K562 (cell line): ENCODE measurements around the gene KIAA0825. TPM values are rescaled to one million over a fixed set of nuclear protein-coding genes. Genes with fewer than 3 reads are reported as not detected.

Experiments
- CTCFL ChIP-seq: IDR thresholded peaks from 2 replicates; pipeline ENCODE4 v1.6.1; 2011; ENCODE audit warnings: borderline replicate concordance, low read depth, mild to moderate bottlenecking, moderate library complexity, low read length; ENCODE audit not compliant: insufficient read depth, poor library complexity, severe bottlenecking
- ELK1 ChIP-seq: sonication (generic); formaldehyde crosslinking; IDR thresholded peaks from 2 replicates; pipeline ENCODE4 v1.8.1; 2022; ENCODE audit warnings: missing genetic modification reagents
- FOXM1 ChIP-seq, 2 experiments: fragments of 450-650 bp in 1 of 2; sonication (generic) in 1 of 2; formaldehyde crosslinking in 1 of 2; IDR thresholded peaks; 2 replicates each; pipeline versions ENCODE4 v1.6.1 to v1.9.0; 2017 to 2022; ENCODE audit warnings: low read depth in 2 of 2, mild to moderate bottlenecking in 2 of 2, missing genetic modification reagents in 1 of 2, moderate library complexity in 1 of 2
- SP2 ChIP-seq: IDR thresholded peaks from 2 replicates; pipeline ENCODE4 v1.6.1; 2011; ENCODE audit warnings: mild to moderate bottlenecking, low read depth, low read length, moderate library complexity; ENCODE audit not compliant: poor library complexity, severe bottlenecking; ENCODE audit errors: extremely low read depth
- ZNF407 ChIP-seq: fragments of 450-650 bp; IDR thresholded peaks from 2 replicates; pipeline ENCODE4 v1.6.1; 2016; ENCODE audit warnings: low read depth
- ZNF655 ChIP-seq: fragments of 250-450 bp; sonication (Bioruptor Pico); IDR thresholded peaks from 2 replicates; pipeline ENCODE4 v1.5.0; 2021
- polyA plus RNA-seq, 8 experiments: library from polyadenylated mRNA; depleted of rRNA in 4 of 8; stranded (reverse) in 5 of 8; unstranded in 3 of 8; fragments of >200 nt; fragmentation: Nextera tagmentation in 2 of 8; fragmentation: Illumina TruSeq in 1 of 8; extraction: Ambion mirVana in 2 of 8; extraction: Trizol in 1 of 8; gene quantifications; 2 replicates each; pipeline versions ENCODE4 v1.2.1 to v1.2.3, GENCODE V29; 2011 to 2014; ENCODE audit warnings: inconsistent platforms in 1 of 8, missing spikeins in 1 of 8
- total RNA-seq, 7 experiments: library from RNA; depleted of rRNA in 6 of 7; stranded (reverse); fragments of >200 nt in 6 of 7; fragmentation: Illumina TruSeq in 2 of 7; extraction: Trizol in 2 of 7; gene quantifications; 2 replicates each; pipeline versions ENCODE4 v1.2.1 to v1.2.3, GENCODE V29; 2011 to 2021; ENCODE audit warnings: low replicate concordance in 1 of 7
- TF ChIP-seq, protein P1 (sequence below), 2 experiments: fragments of 450-650 bp in 1 of 2; sonication (generic) in 1 of 2; formaldehyde crosslinking; conservative IDR thresholded peaks; 2 replicates each; pipeline versions ENCODE4 v1.4.0 to v1.8.1; 2020 to 2022; ENCODE audit warnings: mild to moderate bottlenecking in 1 of 2, missing genetic modification reagents in 1 of 2
- TF ChIP-seq, protein P2 (sequence below): fragments of 450-650 bp; IDR thresholded peaks from 2 replicates; pipeline ENCODE4 v1.6.1; 2016
- TF ChIP-seq, protein P3 (sequence below): fragments of 200-800 bp; sonication (Bioruptor generic); IDR thresholded peaks from 2 replicates; pipeline ENCODE4 v1.6.1; 2017; ENCODE audit warnings: missing genetic modification characterization, missing compliant biosample characterization

Gene KIAA0825
- total and polyA plus RNA-seq, 9 of the 15 experiments (the other 6 are each of a cell fraction or from before 2014, with no cell fraction given) = 0.05 to 0.36 (median 0.16) TPM; not detected in 1

- 0 out of 2 replicates have a peak, but pooled peaks have one; percentile 25 for TF ChIP-seq FOXM1 (IDR thresholded peaks at IDR 0.05; ENCODE audit: low read depth)
- no peak for TF ChIP-seq FOXM1 (CRISPR knock-in tag; IDR thresholded peaks at IDR 0.05; ENCODE audit: low read depth)
- TF ChIP-seq, protein P1, sequence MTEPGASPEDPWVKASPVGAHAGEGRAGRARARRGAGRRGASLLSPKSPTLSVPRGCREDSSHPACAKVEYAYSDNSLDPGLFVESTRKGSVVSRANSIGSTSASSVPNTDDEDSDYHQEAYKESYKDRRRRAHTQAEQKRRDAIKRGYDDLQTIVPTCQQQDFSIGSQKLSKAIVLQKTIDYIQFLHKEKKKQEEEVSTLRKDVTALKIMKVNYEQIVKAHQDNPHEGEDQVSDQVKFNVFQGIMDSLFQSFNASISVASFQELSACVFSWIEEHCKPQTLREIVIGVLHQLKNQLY (CRISPR knock-in tag; conservative IDR thresholded peaks at IDR 0.05) = no peak
- no peak for TF ChIP-seq CTCFL
- no peak for TF ChIP-seq SP2
- TF ChIP-seq ELK1 = no peak
- TF ChIP-seq, protein P2, sequence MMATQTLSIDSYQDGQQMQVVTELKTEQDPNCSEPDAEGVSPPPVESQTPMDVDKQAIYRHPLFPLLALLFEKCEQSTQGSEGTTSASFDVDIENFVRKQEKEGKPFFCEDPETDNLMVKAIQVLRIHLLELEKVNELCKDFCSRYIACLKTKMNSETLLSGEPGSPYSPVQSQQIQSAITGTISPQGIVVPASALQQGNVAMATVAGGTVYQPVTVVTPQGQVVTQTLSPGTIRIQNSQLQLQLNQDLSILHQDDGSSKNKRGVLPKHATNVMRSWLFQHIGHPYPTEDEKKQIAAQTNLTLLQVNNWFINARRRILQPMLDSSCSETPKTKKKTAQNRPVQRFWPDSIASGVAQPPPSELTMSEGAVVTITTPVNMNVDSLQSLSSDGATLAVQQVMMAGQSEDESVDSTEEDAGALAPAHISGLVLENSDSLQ = peak; percentile 19; the same call in 1 of the 2 replicates
- TF ChIP-seq, protein P3, sequence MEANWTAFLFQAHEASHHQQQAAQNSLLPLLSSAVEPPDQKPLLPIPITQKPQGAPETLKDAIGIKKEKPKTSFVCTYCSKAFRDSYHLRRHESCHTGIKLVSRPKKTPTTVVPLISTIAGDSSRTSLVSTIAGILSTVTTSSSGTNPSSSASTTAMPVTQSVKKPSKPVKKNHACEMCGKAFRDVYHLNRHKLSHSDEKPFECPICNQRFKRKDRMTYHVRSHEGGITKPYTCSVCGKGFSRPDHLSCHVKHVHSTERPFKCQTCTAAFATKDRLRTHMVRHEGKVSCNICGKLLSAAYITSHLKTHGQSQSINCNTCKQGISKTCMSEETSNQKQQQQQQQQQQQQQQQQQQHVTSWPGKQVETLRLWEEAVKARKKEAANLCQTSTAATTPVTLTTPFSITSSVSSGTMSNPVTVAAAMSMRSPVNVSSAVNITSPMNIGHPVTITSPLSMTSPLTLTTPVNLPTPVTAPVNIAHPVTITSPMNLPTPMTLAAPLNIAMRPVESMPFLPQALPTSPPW (CRISPR knock-in tag) = no peak
- TF ChIP-seq ZNF407 = no peak
- no peak for TF ChIP-seq ZNF655 (CRISPR knock-in tag)
Observed at GRCh38 chr5:94640176-94640575, 21.8 kb upstream of the KIAA0825 start (continued).
